ENCODE measurements around the gene ADAMTS18. TPM values are rescaled to one million over a fixed set of nuclear protein-coding genes. Genes with fewer than 3 reads are reported as not detected.
"Not testable (repeated sequence)": the region's sequence is repeated elsewhere in the genome, so short reads cannot be mapped to it uniquely, and the experiment has no call there.

ADAMTS18 gene
- polyA plus RNA-seq, 3 donors from 2014 or later: not detected

DNA sequence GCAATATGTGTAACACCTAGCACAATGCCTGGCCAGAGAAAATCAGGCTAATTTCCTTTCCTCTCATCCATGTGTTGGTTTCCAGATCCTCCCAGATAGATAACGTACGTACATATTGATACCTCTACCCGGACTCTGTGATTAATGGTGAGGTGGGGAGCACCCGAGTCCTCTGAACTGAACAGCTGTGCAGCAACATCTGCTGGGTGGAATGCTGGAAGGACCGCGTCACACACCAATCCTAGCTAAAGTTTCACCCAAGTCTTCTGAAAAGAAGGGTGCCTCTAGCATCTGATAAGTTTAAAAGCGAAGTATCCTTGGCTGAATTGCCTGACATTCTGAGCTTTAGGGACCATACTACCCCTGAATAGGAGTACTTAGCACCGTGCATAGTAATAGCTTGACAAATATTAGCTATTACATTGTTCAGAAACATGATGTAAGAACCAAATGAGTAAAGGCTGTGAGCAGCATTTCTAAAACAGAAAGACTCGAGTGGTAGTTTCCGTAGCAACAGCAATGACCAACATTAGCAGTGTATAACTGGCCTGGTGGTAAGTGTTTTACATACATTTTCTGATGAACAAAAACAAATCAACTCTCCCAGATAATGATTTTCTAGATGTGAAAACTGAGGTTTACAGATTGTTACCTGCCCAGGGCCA, 144.3 kb downstream of the ADAMTS18 start:
- H3K27me3 Mint-ChIP-seq (ENCODE audit: low read depth in 3 of 3): peaks cover 0 to 3% (median 2%) of the 10 kb centered on the region in 3 donors
- H3K27ac Mint-ChIP-seq: no peak overlapping the region
- H3K4me3 Mint-ChIP-seq: no peak overlapping the region
- no peak for DNase-seq
- no peaks in the 10 kb centered on the region for H3K4me1 Mint-ChIP-seq
- H3K36me3 Mint-ChIP-seq: no peaks in the 10 kb centered on the region
- H3K9me3 Mint-ChIP-seq: no peaks in the 10 kb centered on the region

DNA sequence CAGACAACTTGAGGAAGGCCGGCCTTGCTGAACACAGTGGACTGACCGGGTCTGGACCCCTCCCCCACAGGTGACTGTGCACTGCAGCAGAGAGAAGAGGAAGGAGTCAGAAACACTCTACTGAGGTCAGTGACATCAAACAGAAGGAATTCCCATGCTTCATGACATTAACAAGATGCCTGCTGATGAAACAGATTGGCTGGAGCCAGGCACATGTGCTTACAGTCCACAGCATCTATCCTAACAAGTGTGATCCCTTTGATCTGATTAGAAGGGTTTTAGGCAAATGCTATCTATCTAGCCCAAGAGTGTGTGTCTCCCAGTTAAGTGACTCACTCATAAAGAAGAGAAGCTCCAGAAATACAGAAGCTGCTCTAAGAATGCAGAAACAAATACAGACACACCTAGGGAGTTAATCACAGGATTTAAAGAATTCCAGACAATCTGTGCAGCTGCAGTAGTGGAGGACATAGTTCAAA, 145.5 kb downstream of the ADAMTS18 start:
- no peak for DNase-seq
- Mint-ChIP-seq H3K4me1 (no peaks in the 10 kb centered on the region), H3K27ac (no peak overlapping the region), H3K27me3 (ENCODE audit: low read depth in 3 of 3) (peaks cover 0 to 6% (median 2%) of the 10 kb centered on the region in 3 donors), H3K36me3 (no peaks in the 10 kb centered on the region), H3K9me3 (no peaks in the 10 kb centered on the region), H3K4me3 (no peak overlapping the region)

DNA sequence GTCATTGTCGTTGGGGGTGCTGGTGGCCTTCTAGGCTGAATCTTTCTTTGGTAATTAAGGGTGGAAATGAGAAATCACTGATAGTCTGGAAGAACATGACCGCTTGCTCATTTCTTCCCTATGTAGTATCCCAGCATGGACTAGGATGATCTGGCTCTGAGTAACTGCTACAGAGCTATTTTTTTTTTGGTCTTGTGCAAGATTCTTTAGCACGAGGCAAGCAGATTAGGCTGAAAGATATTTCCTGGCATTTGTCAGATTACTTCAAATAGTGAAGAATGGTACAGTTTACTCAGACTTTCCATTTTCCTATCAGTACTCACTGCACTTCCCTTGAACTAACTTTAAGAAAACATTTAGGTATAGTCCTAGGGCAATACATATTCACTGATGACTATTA, 146.6 kb downstream of the ADAMTS18 start:
- no peak overlapping the region for H3K4me3 Mint-ChIP-seq

DNA sequence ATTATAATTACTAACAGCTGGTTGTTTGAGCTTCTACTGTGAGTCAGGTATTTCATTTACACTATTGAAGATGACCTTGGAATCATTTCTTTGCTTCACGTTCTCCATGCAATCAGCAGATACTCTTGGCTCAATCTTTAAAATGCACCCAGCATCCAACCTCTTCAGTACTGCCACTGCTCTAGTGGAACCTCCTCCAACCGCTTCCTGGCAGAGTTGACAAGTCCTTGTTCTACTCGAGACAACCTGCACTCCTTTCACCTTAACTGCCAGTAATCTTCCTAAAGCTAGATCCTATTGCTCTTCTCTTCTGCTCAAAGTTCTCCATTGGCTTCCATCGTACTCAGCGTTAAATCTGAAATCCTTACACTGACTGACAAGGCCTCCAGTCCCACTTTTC, 149.2 kb downstream of the ADAMTS18 start:
- H3K4me1 Mint-ChIP-seq: no peaks in the 10 kb centered on the region
- H3K4me3 Mint-ChIP-seq: no peak overlapping the region
- DNase-seq: no peak
- H3K9me3 Mint-ChIP-seq: no peaks in the 10 kb centered on the region
- peaks cover 0 to 6% (median 2%) of the 10 kb centered on the region in 3 donors for H3K27me3 Mint-ChIP-seq (ENCODE audit: low read depth in 3 of 3)
- H3K36me3 Mint-ChIP-seq: no peaks in the 10 kb centered on the region
- H3K27ac Mint-ChIP-seq: no peak overlapping the region

More for the DNA sequence above, 146.6 kb downstream of the ADAMTS18 start:
- H3K9me3 Mint-ChIP-seq: no peaks in the 10 kb centered on the region
- H3K27ac Mint-ChIP-seq: no peak overlapping the region
- peaks cover 0 to 6% (median 2%) of the 10 kb centered on the region in 3 donors for H3K27me3 Mint-ChIP-seq (ENCODE audit: low read depth in 3 of 3)
- H3K4me1 Mint-ChIP-seq: no peaks in the 10 kb centered on the region
- no peak for DNase-seq
- no peaks in the 10 kb centered on the region for H3K36me3 Mint-ChIP-seq

DNA sequence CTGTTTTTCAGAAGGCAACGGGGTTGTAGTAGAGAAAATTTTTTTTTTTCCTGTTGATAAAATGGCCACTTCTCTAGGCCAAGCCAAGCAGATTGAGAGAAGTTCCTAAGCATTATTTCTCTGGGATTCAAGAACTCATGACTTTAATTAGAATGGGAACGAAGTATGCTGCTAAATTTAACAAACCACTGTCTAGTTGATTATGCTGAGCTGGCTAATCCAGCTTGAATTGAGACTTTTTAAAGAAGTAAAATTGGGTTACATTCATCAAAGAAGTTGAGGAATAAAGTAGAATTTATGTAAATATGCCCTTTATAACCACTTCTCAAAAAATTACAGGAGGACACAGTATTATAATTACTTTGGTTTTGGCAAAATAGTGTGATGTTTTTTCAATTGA, 152.5 kb downstream of the ADAMTS18 start:
- H3K27me3 Mint-ChIP-seq (ENCODE audit: low read depth in 3 of 3): peaks cover 0 to 3% (median 2%) of the 10 kb centered on the region in 3 donors
- no peak overlapping the region for H3K27ac Mint-ChIP-seq
- no peak overlapping the region for H3K4me3 Mint-ChIP-seq
- no peaks in the 10 kb centered on the region for H3K9me3 Mint-ChIP-seq
- DNase-seq: no peak
- H3K36me3 Mint-ChIP-seq: no peaks in the 10 kb centered on the region
- no peaks in the 10 kb centered on the region for H3K4me1 Mint-ChIP-seq

DNA sequence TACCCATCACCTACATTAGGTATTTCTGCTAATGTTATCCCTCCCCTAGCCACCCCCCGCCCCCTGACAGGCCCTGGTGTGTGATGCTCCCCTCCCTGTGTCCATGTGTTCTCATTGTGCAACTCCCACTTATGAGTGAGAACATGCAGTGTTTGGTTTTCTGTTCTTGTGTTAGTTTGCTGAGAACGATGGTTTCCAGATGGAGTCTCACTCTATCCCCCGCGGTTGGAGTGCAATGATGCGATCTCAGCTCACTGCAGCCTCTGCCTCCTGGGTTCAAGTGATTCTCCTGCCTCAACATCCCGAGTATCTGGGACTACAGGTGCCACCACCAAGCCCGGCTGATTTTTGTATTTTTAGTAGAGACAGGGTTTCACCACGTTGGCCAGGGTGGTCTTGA, 155.5 kb downstream of the ADAMTS18 start:
- not testable (repeated sequence) for H3K9me3 Mint-ChIP-seq; H3K36me3 Mint-ChIP-seq; H3K27me3 Mint-ChIP-seq (ENCODE audit: low read depth in 3 of 3); H3K4me3 Mint-ChIP-seq; H3K27ac Mint-ChIP-seq; DNase-seq; H3K4me1 Mint-ChIP-seq

DNA sequence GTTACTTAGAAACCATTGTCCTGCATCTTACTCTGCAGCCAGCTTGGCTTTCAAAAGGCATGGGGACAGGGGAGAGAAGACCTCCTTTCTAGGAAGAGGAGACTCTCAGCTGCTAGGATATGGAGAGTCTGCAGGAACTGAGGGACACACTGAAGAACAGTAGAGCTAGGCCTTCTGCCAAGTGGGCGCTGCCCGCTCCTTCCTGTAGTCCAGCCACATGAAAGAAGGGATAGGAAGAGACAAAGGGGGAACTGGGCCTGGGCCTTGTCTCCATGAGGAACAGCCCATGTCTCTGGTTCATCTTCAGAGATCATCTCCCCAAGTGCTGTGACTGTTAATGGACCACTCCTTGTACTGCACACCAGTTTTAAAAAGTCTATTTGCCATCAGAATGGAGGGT, 157.3 kb downstream of the ADAMTS18 start:
- H3K27me3 Mint-ChIP-seq (ENCODE audit: low read depth in 3 of 3): peaks cover 0 to 7% (median 2%) of the 10 kb centered on the region in 3 donors
- no peaks in the 10 kb centered on the region for H3K4me1 Mint-ChIP-seq
- H3K9me3 Mint-ChIP-seq: no peaks in the 10 kb centered on the region
- no peak overlapping the region for H3K4me3 Mint-ChIP-seq
- H3K36me3 Mint-ChIP-seq: no peaks in the 10 kb centered on the region
- DNase-seq: no peak
- H3K27ac Mint-ChIP-seq: no peak overlapping the region

DNA sequence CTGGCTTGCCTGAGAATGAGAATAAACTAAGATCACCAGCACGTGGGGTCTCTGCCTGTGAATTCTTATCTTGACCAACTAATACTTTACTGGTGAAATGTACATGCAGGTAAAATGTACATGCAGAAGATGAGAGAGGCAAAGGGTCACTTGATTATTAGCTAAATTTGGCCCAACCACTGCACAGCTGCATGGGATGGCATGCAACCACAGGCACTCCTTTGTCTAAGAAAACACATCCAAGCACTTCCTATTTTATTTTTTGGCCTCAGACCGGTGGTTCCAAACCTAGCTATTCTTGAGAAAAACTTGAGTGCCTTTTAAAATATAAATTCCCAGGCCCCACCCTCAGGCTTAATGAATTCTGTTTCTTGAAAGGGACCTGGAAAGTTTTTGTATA, 157.7 kb downstream of the ADAMTS18 start:
- Mint-ChIP-seq H3K27me3 (ENCODE audit: low read depth in 3 of 3) (peaks cover 0 to 7% (median 2%) of the 10 kb centered on the region in 3 donors), H3K36me3 (no peaks in the 10 kb centered on the region), H3K4me1 (no peaks in the 10 kb centered on the region), H3K9me3 (no peaks in the 10 kb centered on the region), H3K27ac (no peak overlapping the region), H3K4me3 (no peak overlapping the region)
- no peak for DNase-seq

DNA sequence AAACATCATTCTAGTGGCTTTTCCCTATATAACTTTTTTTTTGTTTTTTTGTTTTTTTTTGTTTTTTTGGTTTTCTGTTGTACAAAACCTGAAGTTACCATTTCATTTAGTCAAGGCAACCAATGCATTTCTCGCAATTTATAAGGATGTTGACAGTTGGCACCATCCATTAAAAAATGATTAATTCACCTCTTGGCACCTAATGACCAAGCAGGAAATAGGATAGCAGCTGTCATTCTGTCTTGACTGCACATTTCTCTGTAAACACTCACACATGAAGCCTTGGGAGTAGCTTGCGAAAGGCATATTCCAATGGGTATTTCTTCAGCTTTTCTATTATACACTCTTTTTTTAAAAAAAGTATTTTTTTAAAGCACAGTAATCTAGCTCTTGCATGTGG, 158.2 kb downstream of the ADAMTS18 start:
- Mint-ChIP-seq H3K9me3 (no peaks in the 10 kb centered on the region), H3K4me1 (no peaks in the 10 kb centered on the region), H3K36me3 (no peaks in the 10 kb centered on the region), H3K4me3 (no peak overlapping the region), H3K27me3 (ENCODE audit: low read depth in 3 of 3) (peaks cover 0 to 7% (median 4%) of the 10 kb centered on the region in 3 donors), H3K27ac (no peak overlapping the region)
- DNase-seq: no peak

DNA sequence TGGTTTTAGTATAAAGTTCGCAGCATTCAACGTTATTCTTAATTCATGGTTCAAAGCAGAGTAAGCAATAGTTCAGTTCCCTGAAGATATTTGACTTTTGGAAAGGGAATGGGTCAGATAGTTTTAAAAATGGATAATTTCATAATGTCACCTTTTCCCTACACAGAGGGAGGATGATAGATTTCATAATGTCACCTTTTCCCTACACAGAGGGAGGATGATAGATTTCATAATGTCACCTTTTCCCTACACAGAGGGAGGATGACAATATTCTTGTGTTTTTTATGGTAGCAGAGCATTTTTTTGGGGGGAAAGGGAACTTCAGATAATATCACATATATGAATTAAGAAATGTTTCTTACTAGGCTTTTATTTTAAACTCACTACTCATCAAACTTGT, 159.5 kb downstream of the ADAMTS18 start:
- H3K4me3 Mint-ChIP-seq; H3K27me3 Mint-ChIP-seq (ENCODE audit: low read depth in 3 of 3); H3K27ac Mint-ChIP-seq; H3K4me1 Mint-ChIP-seq; H3K36me3 Mint-ChIP-seq; DNase-seq; H3K9me3 Mint-ChIP-seq: not testable (repeated sequence)

DNA sequence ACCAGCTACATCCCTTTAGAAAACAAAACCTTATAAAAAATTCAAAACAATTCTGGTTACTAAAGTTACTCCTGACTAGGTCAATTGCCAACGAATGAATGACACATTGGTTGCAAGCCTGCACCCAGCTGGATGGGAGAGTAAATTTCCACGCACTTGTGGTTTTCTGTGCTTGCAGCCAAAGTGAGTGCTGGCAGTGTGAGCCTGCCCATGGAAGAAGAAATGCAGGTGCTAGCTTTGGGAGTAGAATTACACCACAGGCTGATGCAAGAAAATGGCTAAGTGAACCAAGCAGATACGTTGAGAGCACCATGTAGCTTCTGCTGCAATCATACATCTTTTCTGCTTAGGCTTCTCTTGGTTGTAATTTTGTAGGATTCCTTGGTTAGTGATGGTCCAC, 161.0 kb downstream of the ADAMTS18 start:
- H3K4me1 Mint-ChIP-seq: no peaks in the 10 kb centered on the region
- no peak overlapping the region for H3K4me3 Mint-ChIP-seq
- no peak for DNase-seq
- H3K9me3 Mint-ChIP-seq: no peaks in the 10 kb centered on the region
- H3K27me3 Mint-ChIP-seq (ENCODE audit: low read depth in 3 of 3): peaks cover 0 to 8% (median 6%) of the 10 kb centered on the region in 3 donors
- H3K36me3 Mint-ChIP-seq: no peaks in the 10 kb centered on the region
- H3K27ac Mint-ChIP-seq: no peak overlapping the region

DNA sequence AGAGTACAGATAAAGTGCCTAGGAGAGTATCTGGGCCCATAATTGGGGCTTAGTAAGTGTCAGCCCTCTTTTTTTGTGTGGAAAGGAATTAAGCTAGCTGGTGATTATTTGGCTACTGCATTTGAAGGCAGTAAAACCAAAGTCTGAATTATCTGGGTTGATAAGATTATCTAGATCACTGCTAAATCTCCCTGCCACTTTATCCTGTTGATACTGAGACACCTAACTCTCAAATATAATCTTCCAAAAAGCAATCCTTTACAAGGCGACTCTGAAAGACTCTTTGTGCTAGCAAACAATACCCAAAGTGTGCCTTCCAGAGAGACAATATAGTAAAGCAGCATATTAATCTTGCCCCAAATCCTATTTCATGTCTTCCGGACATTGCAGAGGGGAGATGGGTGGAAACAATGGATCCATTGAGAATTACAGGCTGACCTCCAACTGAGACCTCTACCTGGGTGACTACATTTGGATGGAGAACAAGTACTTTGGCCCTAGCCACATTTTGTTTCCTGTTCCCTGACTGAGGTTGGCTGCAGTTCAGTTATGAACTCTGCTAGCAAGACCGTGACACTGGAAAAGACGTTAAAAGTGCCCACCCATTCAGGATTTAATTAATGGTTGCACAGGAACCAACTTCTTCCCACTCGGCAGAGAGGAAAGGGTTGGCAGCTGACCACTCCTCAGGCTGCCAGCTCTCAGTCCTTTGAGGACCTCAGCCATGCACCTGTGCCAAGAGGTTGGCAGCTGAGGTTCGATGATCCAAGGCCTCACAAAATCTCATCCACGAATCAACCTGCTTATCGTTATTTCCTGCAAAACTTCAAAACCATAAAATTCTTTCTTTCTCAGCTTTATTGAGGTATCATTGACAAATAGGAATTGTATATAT, 163.1 kb downstream of the ADAMTS18 start:
- no peaks in the 10 kb centered on the region for H3K9me3 Mint-ChIP-seq
- H3K4me3 Mint-ChIP-seq: no peak overlapping the region
- DNase-seq: no peak
- H3K36me3 Mint-ChIP-seq: no peaks in the 10 kb centered on the region
- H3K4me1 Mint-ChIP-seq: no peaks in the 10 kb centered on the region
- H3K27ac Mint-ChIP-seq: no peak overlapping the region
- peaks cover 0 to 12% (median 8%) of the 10 kb centered on the region in 3 donors for H3K27me3 Mint-ChIP-seq (ENCODE audit: low read depth in 3 of 3)

DNA sequence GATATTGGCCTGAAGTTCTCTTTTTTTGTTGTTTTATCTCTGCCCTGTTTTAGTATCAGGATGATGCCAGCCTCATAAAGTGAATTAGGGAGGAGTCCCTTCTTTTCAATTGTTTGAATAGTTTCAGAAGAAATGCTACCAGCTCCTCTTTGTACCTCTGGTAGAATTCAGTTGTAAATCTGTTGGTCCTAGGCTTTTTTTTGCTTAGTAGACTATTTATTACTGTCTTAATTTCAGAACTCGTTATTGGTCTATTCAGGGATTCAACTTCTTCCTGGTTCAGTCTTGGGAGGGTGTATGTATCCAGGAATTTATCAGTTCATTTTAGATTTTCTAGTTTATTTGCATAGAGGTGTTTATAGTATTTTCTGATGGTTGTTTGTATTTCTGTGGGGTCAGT, 168.6 kb downstream of the ADAMTS18 start:
- not testable (repeated sequence) for H3K27ac Mint-ChIP-seq, H3K36me3 Mint-ChIP-seq, H3K4me3 Mint-ChIP-seq, DNase-seq, H3K9me3 Mint-ChIP-seq, H3K4me1 Mint-ChIP-seq
- peaks cover 5 to 14% (median 9%) of the 10 kb centered on the region in 3 donors for H3K27me3 Mint-ChIP-seq (ENCODE audit: low read depth in 3 of 3)

DNA sequence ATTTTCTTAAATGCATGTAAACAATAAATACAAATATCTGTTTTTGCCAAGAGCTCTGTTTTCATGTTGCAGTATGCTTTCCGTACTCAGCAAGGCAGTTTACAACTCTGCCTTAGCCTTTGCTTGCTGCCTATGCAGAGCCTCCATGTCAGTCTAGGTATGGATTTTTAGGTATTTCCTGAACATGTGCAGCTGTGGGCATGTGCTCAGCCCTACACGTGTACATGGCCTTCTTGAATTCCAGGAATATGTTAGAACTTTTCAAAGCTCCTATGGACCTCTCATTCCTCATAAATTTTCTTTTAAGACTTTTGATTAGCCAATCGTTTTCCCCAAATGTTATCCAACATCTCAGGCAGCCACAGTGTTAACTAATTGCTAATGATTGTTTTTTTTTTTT, 171.9 kb downstream of the ADAMTS18 start:
- Mint-ChIP-seq H3K4me3 (no peak overlapping the region), H3K27ac (no peak overlapping the region)

More for the DNA sequence above, 171.9 kb downstream of the ADAMTS18 start:
- Mint-ChIP-seq H3K27me3 (ENCODE audit: low read depth in 3 of 3) (peaks cover 5 to 8% (median 5%) of the 10 kb centered on the region in 3 donors), H3K36me3 (no peaks in the 10 kb centered on the region), H3K4me1 (no peaks in the 10 kb centered on the region), H3K9me3 (peaks cover 0 to 5% (median 0%) of the 10 kb centered on the region in 6 donors)
- DNase-seq: no peak
